Stimulated activated CD8-positive, alpha-beta memory T cell treated with anti-CD3 and anti-CD28 coated beads, Interleukin-15, amount 100 ng/mL, for 24 hours (primary cell): ENCODE results near the gene PI4K2A.
A peak's percentile ranks its signal among the peaks of the same experiment; 100 is the strongest.
"Not testable (repeated sequence)": the region's sequence is repeated elsewhere in the genome, so short reads cannot be mapped to it uniquely, and the experiment has no call there.

Experiments used
- DNase-seq: peaks from one replicate; pipeline ENCODE4 v3.0.0-alpha.2; 2020; ENCODE audit warnings: low read depth

PI4K2A gene

DNA sequence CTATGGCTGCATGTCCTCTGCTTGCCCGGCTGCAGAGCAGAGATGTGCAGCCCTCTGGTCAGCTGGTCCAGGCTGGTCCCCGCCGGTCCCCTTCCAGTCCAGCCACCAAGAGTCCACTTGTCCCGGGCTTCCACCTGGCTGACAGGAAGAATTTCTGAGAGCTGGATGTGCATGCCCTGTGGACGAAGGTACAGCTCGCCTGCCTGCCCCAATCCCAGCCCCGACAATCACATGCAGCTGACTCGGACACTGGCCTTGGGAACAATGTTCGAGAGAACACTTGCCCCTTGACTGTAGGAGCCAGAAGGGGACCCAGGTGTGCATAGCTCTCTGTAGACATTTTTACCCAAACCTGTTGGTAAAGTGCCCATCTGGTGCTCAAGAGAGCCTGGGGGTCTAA is 34.8 kb downstream of the PI4K2A start:
- no peak for DNase-seq

DNA sequence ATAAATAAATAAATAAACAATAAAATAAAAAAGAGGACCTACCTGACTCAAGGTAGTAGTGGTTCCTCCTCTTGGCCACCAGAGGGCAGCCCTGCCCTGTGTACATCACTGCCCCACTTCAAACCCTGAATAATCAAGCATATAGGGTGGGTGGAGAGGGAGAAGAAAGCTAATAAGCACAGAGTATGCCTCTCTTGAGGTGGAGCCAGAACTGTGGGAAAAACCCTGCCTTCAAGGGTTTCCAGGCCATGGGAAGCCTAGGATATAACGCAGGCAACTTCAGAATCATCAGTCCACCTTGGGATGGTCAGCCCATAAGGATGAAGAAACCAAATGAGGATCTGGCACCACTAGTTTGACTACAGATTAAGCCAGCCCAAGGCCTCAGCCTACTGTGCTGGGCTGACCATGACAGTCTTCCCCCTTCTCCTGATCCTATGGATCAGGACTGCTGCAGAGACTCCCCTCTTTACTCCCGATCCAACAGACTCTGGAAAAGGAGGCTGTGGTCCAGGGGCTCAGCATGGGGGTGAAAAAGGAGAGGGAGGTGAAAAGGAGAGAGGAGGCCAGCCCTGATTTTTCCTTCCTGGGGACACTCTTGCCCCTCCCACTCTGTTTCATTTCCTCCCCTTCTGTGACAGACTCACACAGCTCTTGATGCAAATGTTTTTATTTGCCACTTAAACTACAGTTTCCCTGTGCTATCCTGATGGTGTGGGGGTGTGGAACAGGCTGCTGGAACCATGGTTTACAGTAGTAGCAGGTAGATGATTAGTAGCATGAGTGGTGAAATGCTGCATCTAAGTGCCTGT is 36.5 kb downstream of the PI4K2A start:
- no peak for DNase-seq

DNA sequence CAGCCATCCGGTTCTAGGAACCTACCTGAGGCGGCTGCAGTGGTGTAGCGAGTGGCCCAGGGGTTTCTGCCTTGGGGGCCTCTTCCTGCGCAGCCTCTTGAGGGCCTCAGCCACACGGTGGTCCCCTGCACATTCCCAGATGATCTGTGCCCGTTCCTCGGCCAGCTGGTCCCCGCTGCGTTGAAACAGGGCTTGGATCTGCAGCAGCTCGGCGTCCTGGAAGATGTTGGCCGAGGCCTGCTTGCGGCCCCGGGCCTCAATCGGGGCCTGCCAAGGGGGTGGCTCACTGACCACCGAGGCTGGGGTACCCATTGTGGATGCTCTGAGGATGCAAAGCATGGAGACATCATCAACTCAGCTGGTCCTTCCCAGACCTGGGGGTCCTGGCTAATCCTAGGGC is 39.1 kb downstream of the PI4K2A start:
- no peak for DNase-seq

DNA sequence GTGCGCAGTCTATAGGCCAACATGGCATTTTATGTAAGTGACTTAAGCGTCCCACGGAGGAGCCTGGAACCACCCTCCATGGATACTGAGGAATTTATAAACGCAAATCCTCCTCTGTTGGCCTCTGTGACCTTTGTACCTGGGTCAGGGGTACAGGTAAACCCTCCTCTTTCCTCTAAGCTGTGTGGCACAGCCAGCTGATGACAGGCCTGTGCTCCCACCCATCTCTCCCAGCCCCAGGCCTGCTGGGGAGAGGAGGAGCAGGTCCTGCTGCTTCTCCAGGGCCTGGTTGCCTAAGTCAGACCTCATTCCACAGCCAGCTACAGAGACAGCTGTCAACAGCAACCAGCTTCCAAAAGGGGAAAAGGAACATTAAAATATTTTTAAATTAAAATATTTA is 41.6 kb downstream of the PI4K2A start:
- no peak for DNase-seq

DNA sequence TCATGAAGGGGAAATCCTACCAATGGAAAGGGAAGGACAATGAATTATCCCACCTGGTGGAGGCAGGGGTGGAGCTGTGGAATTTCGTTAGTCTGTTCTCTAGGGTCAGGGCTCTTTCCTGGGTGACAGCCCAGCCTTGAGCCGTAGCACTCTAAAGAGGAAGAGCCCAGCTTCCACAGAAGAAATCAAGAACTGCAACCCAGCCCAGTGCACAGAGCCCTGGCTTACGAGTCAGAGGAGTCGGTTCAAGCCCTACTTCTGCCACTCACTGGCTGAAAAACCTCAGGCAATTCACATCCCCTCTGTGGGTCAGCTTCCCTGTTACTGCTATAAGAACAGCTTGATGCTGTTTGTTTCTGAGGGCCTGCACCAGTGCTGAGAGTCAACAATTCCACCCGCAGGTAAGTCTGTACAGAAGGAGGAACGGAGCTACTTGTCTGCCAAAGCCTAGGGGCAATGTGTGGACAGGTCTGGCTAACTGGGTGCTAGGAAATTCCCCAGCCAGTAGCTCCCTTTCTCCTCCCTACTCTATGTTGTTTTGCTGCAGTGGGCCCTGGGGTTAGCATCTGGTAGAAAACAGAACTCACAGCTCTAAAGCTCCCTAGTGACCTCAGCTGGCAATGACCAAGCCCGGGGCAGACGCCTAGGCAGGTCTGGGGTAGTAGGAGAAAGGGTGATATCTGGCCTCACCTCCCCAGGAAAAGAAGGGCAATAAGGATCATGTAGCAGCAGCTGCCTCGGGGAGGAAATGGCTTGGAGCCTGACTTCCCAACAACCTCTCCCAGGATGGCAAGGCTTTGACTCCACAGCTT is 43.3 kb downstream of the PI4K2A start:
- DNase-seq, result no peak

DNA sequence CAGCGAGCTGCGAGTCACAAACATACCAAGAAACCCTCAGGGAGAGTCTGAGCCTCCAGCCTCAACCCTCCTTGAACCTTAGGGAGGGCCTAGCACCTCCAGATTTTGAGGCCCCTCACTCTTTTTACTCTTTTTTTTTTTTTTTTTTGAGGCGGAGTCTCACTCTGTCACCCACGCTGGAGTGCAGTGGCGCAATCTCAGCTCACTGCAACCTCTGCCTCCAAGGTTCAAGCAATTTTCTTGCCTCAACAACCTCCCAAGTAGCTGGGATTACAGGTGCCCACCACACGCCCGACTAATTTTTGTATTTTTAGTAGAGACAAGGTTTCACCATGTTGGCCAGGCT is 43.9 kb downstream of the PI4K2A start:
- not testable (repeated sequence) for DNase-seq

DNA sequence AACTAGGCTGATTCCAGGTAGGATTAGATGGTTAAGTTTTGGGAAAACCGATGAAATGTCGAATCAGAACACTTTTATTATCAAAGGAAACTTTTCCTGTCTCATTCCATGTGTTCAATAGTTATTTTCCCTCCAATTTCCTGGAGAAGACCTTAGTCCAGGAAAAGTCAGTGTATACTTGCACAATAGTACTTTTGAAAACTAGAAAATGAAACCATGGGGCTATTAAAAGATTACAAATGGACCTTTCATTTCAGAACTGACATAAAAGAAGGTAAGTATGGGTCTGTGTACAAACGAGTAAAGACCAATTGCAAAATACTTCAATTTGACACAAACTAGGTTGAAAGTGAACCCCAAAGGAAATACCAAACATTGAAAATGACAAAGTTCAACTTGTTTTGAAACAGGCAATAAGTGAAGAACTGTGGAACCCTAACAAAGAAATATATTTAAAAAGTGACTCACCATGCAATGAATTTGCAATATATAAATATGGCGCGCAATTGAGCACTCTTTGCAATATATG is 44.5 kb downstream of the PI4K2A start:
- DNase-seq, result no peak

DNA sequence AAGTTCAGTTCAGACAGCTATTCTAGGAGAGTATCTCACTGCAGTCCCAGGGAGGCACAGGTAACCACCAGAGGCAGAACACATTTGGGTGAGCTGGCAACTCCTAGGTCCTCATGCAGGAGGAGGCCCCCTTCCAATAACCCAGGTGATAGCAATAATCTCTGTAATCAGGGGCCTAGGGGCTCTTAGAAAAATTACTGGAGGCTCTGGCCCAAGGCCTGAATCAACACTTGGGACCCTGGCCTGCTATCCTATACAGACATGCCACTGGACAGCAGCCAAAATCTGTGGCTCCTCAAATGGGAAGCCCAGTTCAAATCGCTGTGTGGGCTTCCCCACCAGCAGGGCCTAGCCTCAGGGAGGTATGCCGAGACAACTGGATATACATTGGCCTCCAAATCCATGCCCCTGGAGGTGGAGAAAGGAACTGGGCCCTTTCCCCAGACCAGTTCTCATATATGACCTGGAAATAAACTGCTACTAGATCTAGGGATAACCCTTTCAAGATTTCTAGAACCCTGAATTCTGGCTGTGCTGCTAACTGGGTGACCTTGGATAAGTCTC is 45.0 kb downstream of the PI4K2A start:
- DNase-seq, result no peak

DNA sequence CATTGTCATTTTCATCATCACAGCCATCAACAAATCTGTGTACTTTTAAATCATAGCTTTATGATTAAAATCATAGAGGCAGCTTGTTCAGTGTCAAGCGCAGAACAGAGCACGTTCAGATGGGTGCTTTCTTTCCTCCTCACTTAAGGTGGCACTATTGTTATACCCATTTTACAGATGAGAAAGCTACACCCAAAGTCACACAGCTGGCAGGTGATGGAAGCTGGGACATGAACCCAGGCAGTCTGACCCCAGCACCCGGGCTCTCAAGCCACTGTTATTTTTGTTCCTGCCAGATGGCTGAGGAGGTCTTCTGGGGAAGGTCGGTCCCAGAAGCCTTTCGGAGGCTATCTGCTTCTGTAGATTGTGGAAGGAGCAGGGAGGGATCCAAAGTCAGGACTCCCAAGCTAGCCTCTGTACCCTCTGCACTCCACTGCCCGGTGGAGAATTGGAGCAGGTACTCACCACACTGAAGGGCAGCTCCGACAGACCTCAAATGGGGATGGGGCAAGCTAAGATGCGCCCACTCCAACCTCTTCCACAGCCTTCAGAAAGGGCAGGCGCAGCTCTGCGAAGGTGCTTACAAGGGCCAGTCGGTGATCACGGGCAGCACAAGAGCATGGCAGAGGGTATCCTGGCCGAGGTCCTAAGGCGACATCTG is 46.0 kb downstream of the PI4K2A start:
- DNase-seq, result no peak

DNA sequence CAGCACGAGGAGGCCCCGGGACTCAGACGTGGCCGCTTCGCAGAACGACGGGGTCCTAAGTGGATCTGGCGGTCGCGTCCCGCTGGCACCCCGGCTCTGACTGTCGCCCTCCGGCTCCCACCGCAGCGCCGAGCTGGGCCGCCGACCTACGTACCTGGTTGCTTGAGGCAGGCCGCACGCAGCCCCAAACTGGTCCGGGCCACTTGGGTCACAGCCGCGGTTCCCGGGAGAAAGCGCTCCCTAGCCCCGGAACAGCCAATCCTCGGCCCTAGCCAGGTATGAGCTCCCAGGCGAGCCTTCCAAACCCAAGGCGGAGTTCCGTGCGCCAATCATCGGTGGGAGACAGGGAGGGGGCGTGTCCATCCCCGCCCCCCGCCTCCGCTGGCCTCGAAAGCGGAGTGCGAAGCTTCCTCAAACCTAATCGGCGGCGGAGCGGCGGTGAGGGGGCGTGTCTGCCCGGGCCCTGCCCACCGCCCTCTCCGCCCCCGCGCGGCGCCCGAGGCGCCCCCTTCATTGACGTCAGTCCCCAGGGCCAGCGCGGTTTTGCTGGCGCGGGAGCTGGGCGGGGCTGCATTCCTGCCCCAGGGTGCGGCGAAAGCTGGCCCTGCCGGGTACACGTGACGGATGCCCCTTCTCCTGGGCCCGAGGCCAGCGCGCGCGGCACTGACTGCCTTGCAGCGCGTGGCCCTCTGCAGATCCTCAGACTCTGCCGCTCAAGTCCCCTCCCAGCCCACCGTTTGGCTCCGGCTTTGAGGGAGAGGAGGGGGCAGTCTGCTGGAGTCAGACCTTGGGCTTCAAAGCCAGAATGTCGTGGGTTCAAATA is 46.7 kb downstream of the PI4K2A start, which contains the start of gene AVPI1:
Gene AVPI1, minus strand, starts transcription at position 280 of the 823 bp plus-strand sequence. CDS start 7,336 bp downstream, outside the sequence.
- DNase-seq, result peak; percentile 83

DNA sequence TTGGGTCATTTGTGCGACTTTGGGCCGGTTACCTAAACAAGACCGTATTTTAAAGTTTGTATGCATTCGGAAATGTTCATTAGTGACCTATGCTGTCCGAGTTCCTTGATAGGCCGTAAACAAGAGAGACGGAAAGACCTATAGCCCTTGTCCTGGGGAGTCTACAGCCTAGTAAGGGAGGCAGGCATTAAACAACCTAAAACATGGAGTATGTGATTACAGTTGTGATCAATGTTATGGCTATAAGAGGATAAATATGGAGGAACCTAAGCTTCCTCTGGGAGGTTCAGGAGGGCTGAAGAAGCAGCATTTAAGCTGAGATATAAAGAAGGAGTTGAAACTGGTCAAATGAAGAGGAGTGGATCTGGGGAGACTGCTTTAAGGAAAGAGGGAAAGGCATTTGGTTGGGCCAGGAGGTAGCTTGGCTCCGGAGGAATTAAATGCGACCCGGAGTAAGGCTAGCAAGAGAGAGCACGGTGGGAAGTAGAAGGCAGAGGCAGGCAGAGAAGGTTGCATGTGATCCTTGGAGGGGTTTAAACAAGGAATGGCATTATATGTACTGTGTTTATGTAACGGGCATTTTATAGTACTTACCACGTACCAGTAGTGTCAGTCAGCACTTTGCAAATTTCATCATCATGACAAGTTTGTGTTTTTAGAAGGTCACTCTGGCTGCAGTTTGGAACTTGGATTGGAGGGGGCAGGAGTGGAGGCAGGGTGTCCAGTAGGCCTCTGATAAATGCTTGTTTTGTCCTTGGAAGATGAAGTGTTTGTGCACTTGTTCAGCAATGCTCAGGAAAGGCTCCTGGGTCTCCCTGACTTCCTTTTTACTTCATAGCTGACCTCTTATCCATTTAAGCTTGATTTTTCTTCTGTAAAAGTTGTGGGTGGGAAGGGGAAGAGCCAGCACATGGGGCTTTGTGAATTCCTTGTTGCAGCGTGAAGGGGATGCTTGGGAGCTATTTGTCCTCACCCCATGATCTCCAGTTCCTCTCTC is 47.6 kb downstream of the PI4K2A start:
- no peak for DNase-seq

DNA sequence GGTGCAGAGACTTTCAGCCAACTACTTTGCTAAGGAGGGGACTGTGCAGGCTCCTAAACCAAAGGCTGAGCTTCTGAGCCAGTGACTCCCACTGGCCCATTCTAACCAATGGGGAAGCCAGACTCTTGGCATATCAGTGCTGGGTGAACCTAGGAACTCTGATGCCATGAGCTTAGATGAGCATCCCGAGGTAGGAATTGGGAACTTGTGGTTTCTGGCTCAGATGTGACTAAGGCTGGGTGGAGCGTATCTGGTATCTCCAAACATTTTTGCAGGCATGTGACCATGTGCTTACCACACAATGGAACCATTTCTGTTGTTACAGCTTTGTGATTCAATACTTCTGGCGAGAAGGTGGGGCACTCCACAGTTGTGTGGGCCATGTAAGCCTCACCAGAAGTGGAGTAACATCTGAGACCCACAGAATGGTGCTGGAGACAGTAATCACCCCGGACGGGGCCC is 49.1 kb downstream of the PI4K2A start:
- no peak for DNase-seq

DNA sequence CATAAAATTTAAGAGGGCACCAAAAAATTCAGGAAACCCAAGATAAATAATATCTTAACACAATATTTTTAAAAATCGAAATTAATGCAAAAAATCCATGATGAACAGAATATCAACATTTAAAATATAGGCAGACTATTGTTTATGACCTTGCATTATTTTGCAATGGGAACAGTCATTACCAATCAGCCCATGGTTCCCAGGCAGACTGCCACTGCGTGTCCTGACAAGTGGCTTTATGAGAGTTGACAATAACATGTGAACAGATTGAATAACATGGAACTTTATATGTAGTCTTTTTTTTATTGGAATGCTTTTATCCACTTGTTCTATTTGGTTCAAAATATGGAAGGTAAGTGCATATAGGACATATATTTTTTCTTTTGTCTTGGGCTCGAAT is 49.7 kb downstream of the PI4K2A start:
- DNase-seq, result no peak

DNA sequence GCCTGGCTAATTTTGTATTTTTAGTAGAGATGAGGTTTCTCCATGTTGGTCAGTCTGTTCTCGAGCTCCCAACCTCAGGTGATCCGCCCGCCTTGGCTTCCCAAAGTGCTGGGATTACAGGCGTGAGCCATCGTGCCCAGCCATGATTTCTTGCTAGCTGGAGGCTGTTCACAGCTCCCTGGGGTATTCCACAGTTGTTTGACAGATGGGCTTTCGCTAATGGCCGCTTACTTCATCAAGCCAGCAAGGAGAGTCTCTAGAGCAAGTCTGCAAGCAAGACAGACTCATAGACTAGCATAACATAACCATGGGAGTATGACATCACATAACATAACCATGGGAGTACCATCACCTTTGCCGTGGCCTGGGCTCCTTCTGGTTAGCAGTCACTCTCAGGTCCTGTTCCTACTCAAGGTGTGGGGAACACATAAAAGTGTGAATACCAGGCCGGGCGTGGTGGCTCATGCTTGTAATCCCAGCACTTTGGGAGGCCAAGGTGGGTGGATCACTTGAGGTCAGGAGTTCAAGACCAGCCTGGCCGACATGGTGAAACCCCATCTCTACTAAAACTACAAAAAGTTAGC is 57.7 kb downstream of the PI4K2A start:
- not testable (repeated sequence) for DNase-seq

DNA sequence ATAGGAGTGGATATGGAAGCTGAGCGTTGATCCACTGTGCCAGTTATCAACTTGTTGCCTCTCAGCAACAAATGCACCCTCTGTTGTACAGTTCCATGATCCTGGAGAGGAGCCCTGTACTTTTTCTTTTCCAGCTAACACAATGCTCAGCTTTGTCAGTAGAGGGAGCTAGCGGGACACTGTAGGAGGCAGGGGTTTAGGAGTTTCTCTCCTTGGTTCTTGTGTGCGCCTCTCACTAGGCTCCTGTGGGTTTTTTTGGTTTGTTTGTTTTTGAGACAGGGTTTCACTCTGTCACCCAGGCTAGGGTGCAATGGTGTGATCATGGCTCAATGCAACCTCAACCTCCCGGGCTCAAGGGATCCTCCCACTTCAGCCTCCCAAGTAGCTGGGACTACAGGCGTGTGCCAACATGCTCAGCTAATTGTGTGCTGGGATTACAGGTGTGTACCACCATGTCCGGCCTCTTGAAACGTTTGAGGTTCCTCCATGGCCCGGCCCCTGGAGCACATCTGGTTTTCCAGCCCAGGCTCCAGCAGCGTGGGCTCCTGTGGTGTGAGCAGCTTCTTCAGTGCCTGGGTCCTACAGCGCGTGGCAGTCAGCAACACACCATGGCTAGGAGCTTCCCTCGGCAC is 61.1 kb downstream of the PI4K2A start:
- DNase-seq, result no peak

DNA sequence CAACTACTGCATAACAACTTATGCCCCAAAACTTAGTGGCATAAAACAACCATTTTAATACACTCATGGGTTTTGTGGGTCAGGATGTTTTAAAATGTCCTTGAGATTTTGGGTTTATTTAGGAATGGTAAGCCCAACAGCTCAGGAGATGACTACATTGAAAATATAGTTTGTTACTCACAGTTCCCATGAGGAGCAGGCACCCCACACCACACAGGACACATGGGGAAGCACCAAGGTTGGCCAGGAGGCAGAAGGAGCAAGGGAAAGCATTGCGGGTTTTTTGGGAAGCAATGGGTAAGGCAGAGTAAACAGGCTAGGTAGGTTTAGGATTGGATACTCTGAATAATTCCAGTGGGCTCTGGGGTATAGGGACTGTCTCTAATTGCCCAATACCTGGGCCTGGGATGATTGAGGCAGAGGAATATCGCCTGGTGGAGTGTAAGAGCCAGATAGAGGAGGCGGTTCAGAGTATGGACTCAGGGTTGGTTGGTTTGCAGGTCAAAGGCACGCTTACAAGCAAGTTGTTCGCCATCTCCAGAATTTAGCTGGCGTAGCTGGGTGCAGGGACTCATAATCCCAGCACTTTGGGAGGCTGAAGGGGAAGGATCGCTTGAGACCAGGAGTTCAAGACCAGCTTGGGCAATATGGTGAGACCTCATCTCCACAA is 63.1 kb downstream of the PI4K2A start:
- no peak for DNase-seq

DNA sequence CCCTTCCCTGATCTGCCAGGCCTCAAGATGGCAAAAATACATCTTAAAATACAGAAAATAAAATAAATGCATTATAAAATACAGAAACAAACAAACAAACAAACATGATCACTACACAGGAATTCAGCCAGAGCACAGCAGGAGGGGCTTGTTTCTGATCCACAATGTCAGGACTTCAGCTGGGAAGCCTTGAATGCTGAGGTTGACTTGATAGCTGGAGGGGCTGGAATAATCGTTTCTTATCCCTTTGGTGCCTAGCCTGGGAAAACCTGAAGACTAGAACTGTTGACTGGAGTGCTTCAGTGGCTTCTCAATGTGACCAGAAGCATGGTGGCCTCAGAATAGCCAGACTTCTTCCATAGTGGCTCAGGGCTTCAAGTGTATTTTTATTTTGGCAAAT is 63.9 kb downstream of the PI4K2A start:
- no peak for DNase-seq

DNA sequence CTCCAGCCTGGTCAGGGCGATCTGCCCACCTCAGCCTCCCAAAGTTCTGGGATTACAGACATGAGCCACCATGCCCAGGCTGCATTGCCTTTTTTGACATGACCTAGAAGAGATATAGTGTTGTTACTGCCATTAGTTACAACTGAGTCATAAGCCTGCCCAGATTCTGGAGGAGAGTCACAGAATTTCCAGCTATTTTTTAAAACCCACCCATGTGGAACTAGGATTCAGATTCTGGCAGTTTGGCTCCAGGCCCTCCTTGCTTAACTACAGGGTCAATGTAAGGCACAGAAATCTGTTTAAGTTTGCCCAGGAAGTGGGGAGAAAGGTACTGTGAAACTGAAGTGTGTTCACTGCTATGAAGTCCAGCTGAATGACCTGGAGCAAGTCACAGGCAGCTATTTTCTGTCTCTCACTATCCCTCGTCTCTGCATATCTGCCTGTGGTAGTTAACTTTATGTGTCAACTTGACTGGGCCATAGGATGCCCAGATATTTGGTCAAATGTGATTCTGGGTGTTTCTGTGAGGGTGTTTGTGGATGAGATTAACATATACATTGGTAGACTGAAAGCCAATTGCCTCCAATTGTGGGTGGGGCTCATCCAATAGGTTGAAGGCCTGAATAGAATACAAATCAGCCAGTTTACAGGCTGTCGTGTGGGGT is 64.7 kb downstream of the PI4K2A start:
- no peak for DNase-seq
